Stimulated activated CD8-positive, alpha-beta memory T cell treated with anti-CD3 and anti-CD28 coated beads, Interleukin-7, amount 100 ng/mL, for 1 hour (primary cell): ENCODE data around the gene HRH2.
"Not testable (repeated sequence)": the region's sequence is repeated elsewhere in the genome, so short reads cannot be mapped to it uniquely, and the experiment has no call there.

Experiments used
- DNase-seq, 2 donors: peaks; one replicate each; pipeline ENCODE4 v3.0.0-alpha.2; 2020; ENCODE audit warnings: low read depth in 2 of 2

HRH2 gene

GRCh38 chr5:175646251-175646650 is 11.6 kb upstream of the HRH2 start:
- no peak for DNase-seq

- DNase-seq: no peak
Measured at GRCh38 chr5:175649967-175650366, 7.9 kb upstream of the HRH2 start.

GRCh38 chr5:175650430-175651205 is 7.3 kb upstream of the HRH2 start:
- DNase-seq: not testable (repeated sequence)

GRCh38 chr5:175652741-175653663 is 4.9 kb upstream of the HRH2 start:
- peak; percentile 35 to 46 for DNase-seq

- no peak for DNase-seq
Measured at GRCh38 chr5:175653763-175654162, 4.1 kb upstream of the HRH2 start.

GRCh38 chr5:175654339-175654738 is 3.5 kb upstream of the HRH2 start:
- no peak for DNase-seq

- DNase-seq: no peak
Measured at GRCh38 chr5:175654807-175655206, 3.1 kb upstream of the HRH2 start.

- no peak for DNase-seq
Measured at GRCh38 chr5:175655411-175655810, 2.5 kb upstream of the HRH2 start.

- no peak for DNase-seq
Measured at GRCh38 chr5:175656966-175657365, 905 bp upstream of the HRH2 start.

GRCh38 chr5:175658299-175659145 is 651 bp downstream of the HRH2 start:
- DNase-seq: no peak

- DNase-seq: no peak
Measured at GRCh38 chr5:175659546-175660253, 1.8 kb downstream of the HRH2 start.

GRCh38 chr5:175663186-175664184 is 5.6 kb downstream of the HRH2 start:
- no peak for DNase-seq

GRCh38 chr5:175664723-175665122 is 6.9 kb downstream of the HRH2 start:
- DNase-seq: no peak

- DNase-seq: no peak
Measured at GRCh38 chr5:175666216-175666615, 8.3 kb downstream of the HRH2 start.

GRCh38 chr5:175668006-175668405 is 10.1 kb downstream of the HRH2 start:
- no peak for DNase-seq

- no peak for DNase-seq
Measured at GRCh38 chr5:175670372-175670771, 12.5 kb downstream of the HRH2 start.

- no peak for DNase-seq
Measured at GRCh38 chr5:175671013-175671412, 13.1 kb downstream of the HRH2 start.

GRCh38 chr5:175672976-175673648 is 15.2 kb downstream of the HRH2 start:
- DNase-seq: no peak

- no peak for DNase-seq
Measured at GRCh38 chr5:175674731-175675346, 17.0 kb downstream of the HRH2 start.
